Large intestine (tissue), 3 donors: ENCODE measurements around the gene LRRC71. TPM values are rescaled to one million over a fixed set of nuclear protein-coding genes. Genes with fewer than 3 reads are reported as not detected.
A peak's percentile ranks its signal among the peaks of the same experiment; 100 is the strongest.

ENCODE experiments used
- DNase-seq, 2 donors: peaks; one replicate each; pipeline versions ENCODE4 v3.0.0 to v3.0.0-alpha.2; 2013
- H3K27ac ChIP-seq: one replicate; pipeline ENCODE4 v1.5.1; 2013; ENCODE audit warnings: low read length
- H3K27me3 ChIP-seq: 2 replicates; pipeline ENCODE4 v1.6.1; 2013; ENCODE audit warnings: low read length; ENCODE audit not compliant: control insufficient read depth, insufficient read depth
- H3K36me3 ChIP-seq: 2 replicates; pipeline ENCODE4 v1.6.1; 2013; ENCODE audit warnings: low read length; ENCODE audit not compliant: control insufficient read depth, insufficient read depth
- H3K4me1 ChIP-seq: one replicate; pipeline ENCODE4 v1.6.1; 2013; ENCODE audit warnings: low read length; ENCODE audit not compliant: control insufficient read depth, insufficient read depth
- H3K4me3 ChIP-seq: one replicate; pipeline ENCODE4 v1.5.1; 2013; ENCODE audit warnings: low read length
- H3K9me3 ChIP-seq: one replicate; pipeline ENCODE4 v1.6.1; 2013; ENCODE audit warnings: mild to moderate bottlenecking, low read depth, low read length, moderate library complexity; ENCODE audit not compliant: control insufficient read depth
- WGBS: methylation state at CpG from one replicate; pipeline ENCODE4 v1.1.5; 2013; ENCODE audit warnings: low lambda C conversion rate; ENCODE audit not compliant: insufficient coverage; 5-methylcytosine and 5-hydroxymethylcytosine counted together
- polyA plus RNA-seq: library from polyadenylated mRNA; unstranded; fragments of 120-200 nt; gene quantifications from one replicate; pipeline ENCODE4 v1.2.1, GENCODE V29; 2013

LRRC71 gene
- polyA plus RNA-seq, 1 donor: 0.28 TPM

DNA sequence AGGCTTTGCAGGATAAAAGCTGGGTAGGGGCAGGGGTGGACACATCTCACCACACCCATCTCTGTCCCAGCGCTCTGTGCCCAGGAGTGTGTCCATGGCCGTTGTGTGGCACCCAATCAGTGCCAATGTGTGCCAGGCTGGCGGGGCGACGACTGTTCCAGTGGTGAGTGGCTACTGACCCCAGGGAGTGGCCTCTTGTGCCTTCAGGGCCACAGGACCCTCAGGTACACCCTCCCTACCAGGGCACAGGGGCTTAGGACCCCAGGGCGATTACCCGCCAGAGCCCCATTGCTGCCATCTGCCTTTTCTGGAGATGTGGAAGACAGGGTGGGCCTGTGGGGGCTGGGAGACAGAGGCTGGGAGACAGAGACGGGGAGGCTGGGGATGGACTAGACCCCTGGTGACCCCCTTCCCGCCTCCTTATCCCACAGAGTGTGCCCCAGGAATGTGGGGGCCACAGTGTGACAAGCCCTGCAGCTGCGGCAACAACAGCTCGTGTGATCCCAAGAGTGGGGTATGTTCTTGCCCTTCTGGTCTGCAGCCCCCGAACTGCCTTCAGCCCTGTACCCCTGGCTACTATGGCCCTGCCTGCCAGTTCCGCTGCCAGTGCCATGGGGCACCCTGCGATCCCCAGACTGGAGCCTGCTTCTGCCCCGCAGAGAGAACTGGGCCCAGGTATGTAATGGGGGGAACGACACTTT lies 14.1 kb upstream of the LRRC71 start:
- Histone ChIP-seq H3K36me3 (no peaks in the 10 kb centered on the region), H3K27ac (no peak overlapping the region), H3K4me3 (no peak overlapping the region), H3K4me1 (peaks cover 5% of the 10 kb centered on the region), H3K27me3 (peaks cover 56% of the 10 kb centered on the region), H3K9me3 (peaks cover 8% of the 10 kb centered on the region)
- DNase-seq: no peak
- WGBS: no CpG with 5 or more reads among the region's 16 CpGs

- peaks cover 11% of the 10 kb centered on the region for H3K4me1 ChIP-seq
Observed at GRCh38 chr1:156908541-156908940, 11.9 kb upstream of the LRRC71 start.

GRCh38 chr1:156908955-156909354 lies 11.5 kb upstream of the LRRC71 start:
- no peaks in the 10 kb centered on the region for H3K36me3 ChIP-seq
- peaks cover 8% of the 10 kb centered on the region for H3K9me3 ChIP-seq
- no peak overlapping the region for H3K27ac ChIP-seq
- H3K27me3 ChIP-seq: peaks cover 62% of the 10 kb centered on the region
- peaks cover 12% of the 10 kb centered on the region for H3K4me1 ChIP-seq
- H3K4me3 ChIP-seq: no peak overlapping the region
- WGBS: 60% methylated on average over 1 of the region's 10 CpGs
- no peak for DNase-seq

More at GRCh38 chr1:156908541-156908940, 11.9 kb upstream of the LRRC71 start:
- H3K27ac ChIP-seq: no peak overlapping the region
- H3K9me3 ChIP-seq: peaks cover 8% of the 10 kb centered on the region
- H3K27me3 ChIP-seq: peaks cover 63% of the 10 kb centered on the region
- no peak overlapping the region for H3K4me3 ChIP-seq
- H3K36me3 ChIP-seq: no peaks in the 10 kb centered on the region
- DNase-seq: no peak
- no CpG with 5 or more reads among the region's 29 CpGs for WGBS

- Histone ChIP-seq H3K4me3 (no peak overlapping the region), H3K27ac (no peak overlapping the region), H3K36me3 (no peaks in the 10 kb centered on the region), H3K9me3 (peaks cover 8% of the 10 kb centered on the region), H3K27me3 (peaks cover 60% of the 10 kb centered on the region), H3K4me1 (peaks cover 12% of the 10 kb centered on the region)
- no peak for DNase-seq
- WGBS: no CpG with 5 or more reads among the region's 5 CpGs
Observed at GRCh38 chr1:156909671-156910070, 10.8 kb upstream of the LRRC71 start.

GRCh38 chr1:156910309-156910782 lies 10.1 kb upstream of the LRRC71 start:
- Histone ChIP-seq H3K36me3 (no peaks in the 10 kb centered on the region), H3K9me3 (peaks cover 8% of the 10 kb centered on the region), H3K27ac (no peak overlapping the region), H3K4me1 (peaks cover 12% of the 10 kb centered on the region), H3K27me3 (peaks cover 60% of the 10 kb centered on the region), H3K4me3 (no peak overlapping the region)
- DNase-seq: peak; percentile 35 to 37
- WGBS: no CpG with 5 or more reads among the region's 18 CpGs

- Histone ChIP-seq H3K36me3 (no peaks in the 10 kb centered on the region), H3K4me1 (peaks cover 12% of the 10 kb centered on the region), H3K27me3 (peaks cover 52% of the 10 kb centered on the region), H3K9me3 (peaks cover 8% of the 10 kb centered on the region), H3K4me3 (no peak overlapping the region), H3K27ac (no peak overlapping the region)
- 67% methylated on average over 3 of the region's 6 CpGs for whole genome bisulfite sequencing
- DNase-seq: no peak
Observed at GRCh38 chr1:156911577-156912298, 8.7 kb upstream of the LRRC71 start.

DNA sequence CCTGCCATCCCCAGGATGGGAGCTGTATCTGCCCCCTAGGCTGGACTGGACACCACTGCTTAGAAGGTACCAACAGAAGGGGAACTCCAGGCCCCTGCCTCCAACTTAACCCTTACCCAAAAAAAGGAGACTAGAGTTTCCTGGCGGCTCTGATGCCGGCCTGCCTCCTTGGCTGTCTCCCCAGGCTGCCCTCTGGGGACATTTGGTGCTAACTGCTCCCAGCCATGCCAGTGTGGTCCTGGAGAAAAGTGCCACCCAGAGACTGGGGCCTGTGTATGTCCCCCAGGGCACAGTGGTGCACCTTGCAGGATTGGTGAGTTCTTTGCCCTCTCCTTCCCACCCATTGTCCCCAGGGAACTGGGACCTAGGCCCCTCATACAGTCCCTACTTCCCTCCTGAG lies 8.1 kb upstream of the LRRC71 start:
- Histone ChIP-seq H3K36me3 (no peaks in the 10 kb centered on the region), H3K27me3 (peaks cover 47% of the 10 kb centered on the region), H3K27ac (no peak overlapping the region), H3K4me3 (no peak overlapping the region), H3K9me3 (peaks cover 8% of the 10 kb centered on the region), H3K4me1 (peaks cover 12% of the 10 kb centered on the region)
- no peak for DNase-seq
- no CpG with 5 or more reads among the region's 2 CpGs for WGBS

GRCh38 chr1:156912861-156913808 lies 7.3 kb upstream of the LRRC71 start:
- no peak overlapping the region for H3K4me3 ChIP-seq
- H3K4me1 ChIP-seq: peaks cover 12% of the 10 kb centered on the region
- no CpG with 5 or more reads among the region's 24 CpGs for WGBS
- H3K27me3 ChIP-seq: peaks cover 40% of the 10 kb centered on the region
- H3K36me3 ChIP-seq: no peaks in the 10 kb centered on the region
- H3K9me3 ChIP-seq: peaks cover 5% of the 10 kb centered on the region
- no peak for DNase-seq
- H3K27ac ChIP-seq: no peak overlapping the region

- no peak overlapping the region for H3K27ac ChIP-seq
- no CpG with 5 or more reads among the region's 13 CpGs for WGBS
Observed at GRCh38 chr1:156913809-156914387, 6.5 kb upstream of the LRRC71 start.

GRCh38 chr1:156914440-156914856 lies 6.0 kb upstream of the LRRC71 start:
- Histone ChIP-seq H3K27ac (no peak overlapping the region), H3K4me1 (peaks cover 12% of the 10 kb centered on the region), H3K36me3 (no peaks in the 10 kb centered on the region), H3K9me3 (no peaks in the 10 kb centered on the region), H3K27me3 (peaks cover 35% of the 10 kb centered on the region), H3K4me3 (no peak overlapping the region)
- DNase-seq: no peak
- WGBS: no CpG with 5 or more reads among the region's 9 CpGs

More at GRCh38 chr1:156913809-156914387, 6.5 kb upstream of the LRRC71 start:
- Histone ChIP-seq H3K4me3 (no peak overlapping the region), H3K9me3 (no peaks in the 10 kb centered on the region), H3K4me1 (peaks cover 12% of the 10 kb centered on the region), H3K27me3 (peaks cover 37% of the 10 kb centered on the region), H3K36me3 (no peaks in the 10 kb centered on the region)
- DNase-seq: no peak
